ENCODE data around the gene GNAQ.

DNA sequence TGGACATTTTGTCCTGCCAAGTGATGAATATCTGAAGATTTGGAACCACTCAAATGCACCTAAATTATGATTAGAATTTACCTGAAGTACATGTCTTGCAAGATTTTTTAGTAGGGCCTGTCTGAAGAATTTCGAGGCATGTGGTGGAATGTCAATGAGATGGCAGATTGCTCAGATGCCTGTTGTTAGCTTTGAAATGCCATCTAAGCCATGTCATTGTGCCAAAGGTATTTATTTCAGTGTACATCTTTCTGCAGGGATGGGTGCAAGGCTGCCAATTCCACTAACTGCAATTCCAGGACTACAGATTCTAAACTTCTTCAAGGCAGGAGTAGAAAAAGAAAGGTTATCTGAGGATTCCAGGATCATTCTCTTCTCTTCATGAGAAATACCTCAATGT lies 9.1 kb upstream of the GNAQ start:
- TF ChIP-seq, protein P1, sequence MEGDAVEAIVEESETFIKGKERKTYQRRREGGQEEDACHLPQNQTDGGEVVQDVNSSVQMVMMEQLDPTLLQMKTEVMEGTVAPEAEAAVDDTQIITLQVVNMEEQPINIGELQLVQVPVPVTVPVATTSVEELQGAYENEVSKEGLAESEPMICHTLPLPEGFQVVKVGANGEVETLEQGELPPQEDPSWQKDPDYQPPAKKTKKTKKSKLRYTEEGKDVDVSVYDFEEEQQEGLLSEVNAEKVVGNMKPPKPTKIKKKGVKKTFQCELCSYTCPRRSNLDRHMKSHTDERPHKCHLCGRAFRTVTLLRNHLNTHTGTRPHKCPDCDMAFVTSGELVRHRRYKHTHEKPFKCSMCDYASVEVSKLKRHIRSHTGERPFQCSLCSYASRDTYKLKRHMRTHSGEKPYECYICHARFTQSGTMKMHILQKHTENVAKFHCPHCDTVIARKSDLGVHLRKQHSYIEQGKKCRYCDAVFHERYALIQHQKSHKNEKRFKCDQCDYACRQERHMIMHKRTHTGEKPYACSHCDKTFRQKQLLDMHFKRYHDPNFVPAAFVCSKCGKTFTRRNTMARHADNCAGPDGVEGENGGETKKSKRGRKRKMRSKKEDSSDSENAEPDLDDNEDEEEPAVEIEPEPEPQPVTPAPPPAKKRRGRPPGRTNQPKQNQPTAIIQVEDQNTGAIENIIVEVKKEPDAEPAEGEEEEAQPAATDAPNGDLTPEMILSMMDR (IDR thresholded peaks at IDR 0.05), result no peak
- no peak for TF ChIP-seq EZH2 (IDR thresholded peaks at IDR 0.05; ENCODE audit: borderline replicate concordance, insufficient read depth, low read depth, low read length, poor library complexity, severe bottlenecking)

All from B cell (primary cell).